Keratinocyte (primary cell): ENCODE results near the gene TSPOAP1. TPM values are rescaled to one million over a fixed set of nuclear protein-coding genes. Genes with fewer than 3 reads are reported as not detected.

Source experiments
- DNase-seq: peaks from one replicate; pipeline ENCODE4 v3.0.0-alpha.2; 2011; ENCODE audit warnings: low read depth, missing footprints, low spot score
- FAIRE-seq: peaks from 2 replicates; lab custom pipeline; 2011; peaks lifted over from hg19 to GRCh38; lab: Jason Lieb, UNC
- H2AFZ ChIP-seq: 2 replicates; pipeline ENCODE4 v1.6.0; 2012; ENCODE audit warnings: low read length, control low read depth, inconsistent platforms; ENCODE audit not compliant: control insufficient read depth
- H3K27ac ChIP-seq: 2 replicates; pipeline ENCODE4 v1.5.1; 2011; ENCODE audit warnings: low read length; ENCODE audit not compliant: control insufficient read depth, insufficient read depth
- H3K27me3 ChIP-seq: 3 replicates; pipeline ENCODE4 v1.6.0; 2011; ENCODE audit warnings: low read length; ENCODE audit not compliant: control insufficient read depth, insufficient read depth; ENCODE audit errors: extremely low read depth
- H3K36me3 ChIP-seq, 2 experiments: 2 replicates in 1 of 2; 3 replicates in 1 of 2; pipeline ENCODE4 v1.5.1; 2011; ENCODE audit warnings: low read length in 2 of 2, mild to moderate bottlenecking in 1 of 2; ENCODE audit not compliant: control insufficient read depth in 2 of 2, insufficient read depth in 2 of 2; ENCODE audit errors: extremely low read depth in 1 of 2
- H3K4me1 ChIP-seq: 3 replicates; pipeline ENCODE4 v1.5.1; 2011; ENCODE audit warnings: low read length; ENCODE audit not compliant: control insufficient read depth, insufficient read depth; ENCODE audit errors: extremely low read depth
- H3K4me2 ChIP-seq: 3 replicates; pipeline ENCODE4 v1.6.0; 2011; ENCODE audit warnings: low read depth, low read length; ENCODE audit not compliant: control insufficient read depth, insufficient read depth; ENCODE audit errors: extremely low read depth
- H3K4me3 ChIP-seq, 3 experiments: fragments of 200-600 bp in 1 of 3; sonication (generic) in 1 of 3; 2 replicates in 2 of 3; 3 replicates in 1 of 3; pipeline ENCODE4 v1.5.1; 2011 to 2016; ENCODE audit warnings: low read length in 3 of 3, mild to moderate bottlenecking in 3 of 3, control low read depth in 2 of 3, inconsistent platforms in 1 of 3, low read depth in 1 of 3, mixed read lengths in 1 of 3, mixed run types in 1 of 3, moderate library complexity in 1 of 3; ENCODE audit not compliant: control insufficient read depth in 2 of 3, insufficient read depth in 2 of 3; ENCODE audit errors: extremely low read depth in 1 of 3
- H3K79me2 ChIP-seq: 2 replicates; pipeline ENCODE4 v1.6.0; 2012; ENCODE audit warnings: low read length; ENCODE audit not compliant: control insufficient read depth, insufficient read depth
- H3K9ac ChIP-seq: 3 replicates; pipeline ENCODE4 v1.6.0; 2011; ENCODE audit warnings: low read length; ENCODE audit not compliant: control insufficient read depth, insufficient read depth; ENCODE audit errors: extremely low read depth
- H3K9me1 ChIP-seq: 3 replicates; pipeline ENCODE4 v1.6.0; 2011; ENCODE audit warnings: low read length; ENCODE audit not compliant: control insufficient read depth, insufficient read depth; ENCODE audit errors: extremely low read depth
- H3K9me3 ChIP-seq: 2 replicates; pipeline ENCODE4 v1.5.1; 2012; ENCODE audit warnings: low read depth, low read length; ENCODE audit not compliant: control insufficient read depth
- H4K20me1 ChIP-seq: 3 replicates; pipeline ENCODE4 v1.6.0; 2011; ENCODE audit warnings: low read length; ENCODE audit not compliant: control insufficient read depth, insufficient read depth; ENCODE audit errors: extremely low read depth
- EZH2 ChIP-seq: IDR thresholded peaks from one replicate; pipeline ENCODE4 v1.6.1; 2012; ENCODE audit warnings: inconsistent platforms, mild to moderate bottlenecking, low read length, moderate library complexity
- dilution Hi-C: fragments of 300-500 bp; cut with MboI; formaldehyde crosslinking; loops from one replicate; pipeline ENCODE4 v1.7.0; 2020; ENCODE audit warnings: low sequenced_read_pairs; ENCODE audit not compliant: extremely low pct_ligation_motif_present
- polyA minus RNA-seq, 3 experiments: library from RNA; depleted of rRNA, polyadenylated mRNA; stranded (reverse); fragments of >200 nt; gene quantifications; 1 replicate in 1 of 3; 2 replicates in 1 of 3; 3 replicates in 1 of 3; pipeline ENCODE4 v1.2.3, GENCODE V29; 2011
- polyA plus RNA-seq, 5 experiments: library from polyadenylated mRNA; depleted of rRNA in 3 of 5; stranded (reverse) in 3 of 5; stranded (forward) in 1 of 5; unstranded in 1 of 5; fragments of >200 nt; gene quantifications; 1 replicate in 1 of 5; 2 replicates in 3 of 5; 3 replicates in 1 of 5; pipeline versions ENCODE4 v1.2.1 to v1.2.3, GENCODE V29; 2011 to 2012; ENCODE audit warnings: missing spikeins in 2 of 5, low read depth in 1 of 5, low replicate concordance in 1 of 5
- TF ChIP-seq, protein P1 (sequence below), 3 experiments: IDR thresholded peaks in 1 of 3; conservative IDR thresholded peaks in 1 of 3; optimal IDR thresholded peaks in 1 of 3; 2 replicates in 2 of 3; 3 replicates in 1 of 3; pipeline versions ENCODE3 to v1.5.1; 2011; ENCODE audit warnings: low read length in 3 of 3, mild to moderate bottlenecking in 3 of 3, moderate library complexity in 2 of 3, control low read depth in 1 of 3, inconsistent platforms in 1 of 3; ENCODE audit not compliant: insufficient read depth in 2 of 3; ENCODE audit errors: extremely low read depth in 1 of 3

Gene TSPOAP1, protein sequence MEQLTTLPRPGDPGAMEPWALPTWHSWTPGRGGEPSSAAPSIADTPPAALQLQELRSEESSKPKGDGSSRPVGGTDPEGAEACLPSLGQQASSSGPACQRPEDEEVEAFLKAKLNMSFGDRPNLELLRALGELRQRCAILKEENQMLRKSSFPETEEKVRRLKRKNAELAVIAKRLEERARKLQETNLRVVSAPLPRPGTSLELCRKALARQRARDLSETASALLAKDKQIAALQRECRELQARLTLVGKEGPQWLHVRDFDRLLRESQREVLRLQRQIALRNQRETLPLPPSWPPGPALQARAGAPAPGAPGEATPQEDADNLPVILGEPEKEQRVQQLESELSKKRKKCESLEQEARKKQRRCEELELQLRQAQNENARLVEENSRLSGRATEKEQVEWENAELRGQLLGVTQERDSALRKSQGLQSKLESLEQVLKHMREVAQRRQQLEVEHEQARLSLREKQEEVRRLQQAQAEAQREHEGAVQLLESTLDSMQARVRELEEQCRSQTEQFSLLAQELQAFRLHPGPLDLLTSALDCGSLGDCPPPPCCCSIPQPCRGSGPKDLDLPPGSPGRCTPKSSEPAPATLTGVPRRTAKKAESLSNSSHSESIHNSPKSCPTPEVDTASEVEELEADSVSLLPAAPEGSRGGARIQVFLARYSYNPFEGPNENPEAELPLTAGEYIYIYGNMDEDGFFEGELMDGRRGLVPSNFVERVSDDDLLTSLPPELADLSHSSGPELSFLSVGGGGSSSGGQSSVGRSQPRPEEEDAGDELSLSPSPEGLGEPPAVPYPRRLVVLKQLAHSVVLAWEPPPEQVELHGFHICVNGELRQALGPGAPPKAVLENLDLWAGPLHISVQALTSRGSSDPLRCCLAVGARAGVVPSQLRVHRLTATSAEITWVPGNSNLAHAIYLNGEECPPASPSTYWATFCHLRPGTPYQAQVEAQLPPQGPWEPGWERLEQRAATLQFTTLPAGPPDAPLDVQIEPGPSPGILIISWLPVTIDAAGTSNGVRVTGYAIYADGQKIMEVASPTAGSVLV (N-terminal part only)
- polyA plus RNA-seq (0.02 to 0.10 TPM (median 0.04 TPM) in 3 replicates), polyA minus RNA-seq (0.22 TPM in 1 of 3 replicates, not detected in the others)
- polyA plus RNA-seq (2011; ENCODE audit: low read depth): not detected
- not detected in 2 replicates for polyA plus RNA-seq (2011; cell fraction: cytosol; rRNA removed)
- 0.22 and 0.36 TPM in 2 replicates for polyA plus RNA-seq (2011; cell fraction: nucleus; rRNA removed)
- polyA plus RNA-seq (2012; ENCODE audit: low replicate concordance): 0.10 TPM in 1 of 2 replicates, not detected in the other
- polyA minus RNA-seq (2011; cell fraction: cytosol; rRNA and poly(A)+ RNA removed): not detected
- not detected in 2 replicates for polyA minus RNA-seq (2011; cell fraction: nucleus; rRNA and poly(A)+ RNA removed)

DNA sequence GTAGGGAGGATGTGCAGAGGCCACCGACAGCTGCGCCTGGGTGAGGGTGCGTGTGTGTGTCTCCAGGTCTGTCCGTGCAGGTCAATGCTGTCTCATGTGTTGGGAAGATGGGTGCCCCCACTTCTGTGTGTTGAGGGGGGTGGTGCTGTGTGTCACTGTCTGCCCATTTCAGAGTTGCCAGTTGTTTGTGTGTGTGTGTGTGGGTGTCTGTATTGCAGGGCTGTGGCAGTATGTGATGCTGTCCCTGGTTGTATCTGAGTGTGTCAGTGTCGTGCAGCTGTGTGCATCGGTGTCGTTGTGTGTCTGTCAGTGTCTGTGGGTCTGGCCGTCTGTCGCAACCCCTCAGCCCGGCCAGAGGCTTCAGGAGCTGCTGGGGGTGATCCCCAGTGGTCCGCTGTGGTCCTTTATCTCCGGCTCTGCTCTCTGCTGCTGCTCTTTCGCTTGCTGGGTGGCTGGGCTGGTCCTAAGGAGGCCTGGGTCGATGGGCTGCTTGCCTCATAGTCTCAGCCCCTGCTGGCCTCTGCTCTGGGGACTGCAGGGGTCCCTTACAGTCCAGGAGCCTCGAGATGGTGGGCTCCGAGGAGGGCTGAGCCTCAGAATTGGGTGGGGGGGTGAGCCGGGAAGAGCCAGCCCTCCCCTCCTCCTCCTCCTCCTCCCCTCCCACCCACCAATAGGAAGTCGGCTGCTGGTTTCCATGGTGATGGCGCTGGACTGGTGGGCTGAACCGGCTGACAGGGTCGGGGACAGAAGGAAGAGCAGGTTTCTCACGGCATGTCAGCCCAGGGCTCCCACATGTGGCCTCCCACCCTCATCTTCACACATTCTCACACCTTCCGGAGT, at the start of gene TSPOAP1:
TSS of gene TSPOAP1 (minus strand) at position 601 of the 840 bp plus-strand sequence. CDS start 875 bp downstream, outside the sequence.
- dilution Hi-C loops: no loop called here
- Histone ChIP-seq H3K4me1 (peaks cover 3% of the 10 kb centered on the region), H3K9ac (no peak within 1 kb of the TSS), H3K27me3 (peaks cover 53% of the 10 kb centered on the region), H3K4me2 (no peak within 1 kb of the TSS), H4K20me1 (no peaks in the 10 kb centered on the region), H2AFZ (no peak within 1 kb of the TSS), H3K9me3 (no peaks in the 10 kb centered on the region), H3K9me1 (no peaks in the 10 kb centered on the region), H3K36me3 (no peaks in the 10 kb centered on the region), H3K79me2 (no peaks in the 10 kb centered on the region), H3K27ac (no peak within 1 kb of the TSS), H3K4me3 (no peak within 1 kb of the TSS)
- no peak for DNase-seq
- TF ChIP-seq, protein P1, sequence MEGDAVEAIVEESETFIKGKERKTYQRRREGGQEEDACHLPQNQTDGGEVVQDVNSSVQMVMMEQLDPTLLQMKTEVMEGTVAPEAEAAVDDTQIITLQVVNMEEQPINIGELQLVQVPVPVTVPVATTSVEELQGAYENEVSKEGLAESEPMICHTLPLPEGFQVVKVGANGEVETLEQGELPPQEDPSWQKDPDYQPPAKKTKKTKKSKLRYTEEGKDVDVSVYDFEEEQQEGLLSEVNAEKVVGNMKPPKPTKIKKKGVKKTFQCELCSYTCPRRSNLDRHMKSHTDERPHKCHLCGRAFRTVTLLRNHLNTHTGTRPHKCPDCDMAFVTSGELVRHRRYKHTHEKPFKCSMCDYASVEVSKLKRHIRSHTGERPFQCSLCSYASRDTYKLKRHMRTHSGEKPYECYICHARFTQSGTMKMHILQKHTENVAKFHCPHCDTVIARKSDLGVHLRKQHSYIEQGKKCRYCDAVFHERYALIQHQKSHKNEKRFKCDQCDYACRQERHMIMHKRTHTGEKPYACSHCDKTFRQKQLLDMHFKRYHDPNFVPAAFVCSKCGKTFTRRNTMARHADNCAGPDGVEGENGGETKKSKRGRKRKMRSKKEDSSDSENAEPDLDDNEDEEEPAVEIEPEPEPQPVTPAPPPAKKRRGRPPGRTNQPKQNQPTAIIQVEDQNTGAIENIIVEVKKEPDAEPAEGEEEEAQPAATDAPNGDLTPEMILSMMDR (optimal IDR thresholded peaks at IDR 0.05 in 1 of 3, IDR thresholded peaks at IDR 0.05 in 1 of 3, conservative IDR thresholded peaks at IDR 0.05 in 1 of 3; ENCODE audit: extremely low read depth in 1 of 3, insufficient read depth in 2 of 3, low read length in 3 of 3): no peak
- no peak for TF ChIP-seq EZH2
- FAIRE-seq: no peak

DNA sequence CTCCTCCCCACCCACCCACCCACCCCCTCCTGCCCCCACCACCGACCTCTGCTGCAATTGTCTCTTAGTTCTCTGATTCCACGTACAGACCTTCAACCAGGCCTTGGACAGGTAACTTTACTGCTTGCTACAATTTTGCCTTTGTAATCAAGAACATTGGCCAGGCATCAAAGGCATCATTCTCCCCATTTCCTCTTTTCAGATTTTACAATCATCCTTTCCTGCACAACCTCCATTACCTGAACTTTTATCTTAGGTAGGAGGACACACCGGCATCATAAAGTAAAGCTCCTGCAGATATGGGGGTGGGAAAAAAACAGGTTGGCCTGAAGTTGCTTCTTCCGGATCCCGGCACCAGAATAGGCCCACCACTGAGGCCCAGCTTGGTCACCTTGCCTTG, 49.1 kb upstream of the TSPOAP1 start:
- peaks cover 62% of the 10 kb centered on the region for H3K79me2 ChIP-seq
- no peak overlapping the region for H3K4me2 ChIP-seq
- peaks cover 3 to 4% of the 10 kb centered on the region in 2 experiments for H3K36me3 ChIP-seq
- H2AFZ ChIP-seq: no peak overlapping the region
- dilution Hi-C loops: no loop called here
- no peak overlapping the region for H3K9ac ChIP-seq
- H3K27me3 ChIP-seq: no peaks in the 10 kb centered on the region
- no peak for DNase-seq
- H3K4me1 ChIP-seq: peaks cover 18% of the 10 kb centered on the region
- TF ChIP-seq, protein P1 (optimal IDR thresholded peaks at IDR 0.05 in 1 of 3, IDR thresholded peaks at IDR 0.05 in 1 of 3, conservative IDR thresholded peaks at IDR 0.05 in 1 of 3; ENCODE audit: extremely low read depth in 1 of 3, insufficient read depth in 2 of 3, low read length in 3 of 3): no peak
- no peak for TF ChIP-seq EZH2
- no peaks in the 10 kb centered on the region for H3K9me3 ChIP-seq
- H3K9me1 ChIP-seq: peaks cover 2% of the 10 kb centered on the region
- H3K27ac ChIP-seq: no peak overlapping the region
- no peak for FAIRE-seq
- H3K4me3 ChIP-seq: no peak overlapping the region
- H4K20me1 ChIP-seq: peaks cover 7% of the 10 kb centered on the region
